ENCODE measurements around the gene LDLRAP1.

The LDLRAP1 gene, protein sequence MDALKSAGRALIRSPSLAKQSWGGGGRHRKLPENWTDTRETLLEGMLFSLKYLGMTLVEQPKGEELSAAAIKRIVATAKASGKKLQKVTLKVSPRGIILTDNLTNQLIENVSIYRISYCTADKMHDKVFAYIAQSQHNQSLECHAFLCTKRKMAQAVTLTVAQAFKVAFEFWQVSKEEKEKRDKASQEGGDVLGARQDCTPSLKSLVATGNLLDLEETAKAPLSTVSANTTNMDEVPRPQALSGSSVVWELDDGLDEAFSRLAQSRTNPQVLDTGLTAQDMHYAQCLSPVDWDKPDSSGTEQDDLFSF

GRCh38 chr1:25543425-25544242 lies at the start of gene LDLRAP1:
Gene LDLRAP1, plus strand, starts transcription at chr1:25543606. Its CDS starts 93 bp downstream, at chr1:25543699.
- DNase-seq (ENCODE audit: extremely low spot score), result peak; percentile 94
- CTCF ChIA-PET, result interaction anchor here (1.3 kb wide), 1 partner anchor 266 kb away, joined by 3 read pairs; no protein-coding TSS in a partner anchor
- POLR2A ChIA-PET, result no interaction called here
- TF ChIP-seq, protein P1, sequence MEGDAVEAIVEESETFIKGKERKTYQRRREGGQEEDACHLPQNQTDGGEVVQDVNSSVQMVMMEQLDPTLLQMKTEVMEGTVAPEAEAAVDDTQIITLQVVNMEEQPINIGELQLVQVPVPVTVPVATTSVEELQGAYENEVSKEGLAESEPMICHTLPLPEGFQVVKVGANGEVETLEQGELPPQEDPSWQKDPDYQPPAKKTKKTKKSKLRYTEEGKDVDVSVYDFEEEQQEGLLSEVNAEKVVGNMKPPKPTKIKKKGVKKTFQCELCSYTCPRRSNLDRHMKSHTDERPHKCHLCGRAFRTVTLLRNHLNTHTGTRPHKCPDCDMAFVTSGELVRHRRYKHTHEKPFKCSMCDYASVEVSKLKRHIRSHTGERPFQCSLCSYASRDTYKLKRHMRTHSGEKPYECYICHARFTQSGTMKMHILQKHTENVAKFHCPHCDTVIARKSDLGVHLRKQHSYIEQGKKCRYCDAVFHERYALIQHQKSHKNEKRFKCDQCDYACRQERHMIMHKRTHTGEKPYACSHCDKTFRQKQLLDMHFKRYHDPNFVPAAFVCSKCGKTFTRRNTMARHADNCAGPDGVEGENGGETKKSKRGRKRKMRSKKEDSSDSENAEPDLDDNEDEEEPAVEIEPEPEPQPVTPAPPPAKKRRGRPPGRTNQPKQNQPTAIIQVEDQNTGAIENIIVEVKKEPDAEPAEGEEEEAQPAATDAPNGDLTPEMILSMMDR (IDR thresholded peaks at IDR 0.05; ENCODE audit: control extremely low read depth, extremely low read depth, low read depth, missing control alignments), result no peak

- TF ChIP-seq, protein P1 (IDR thresholded peaks at IDR 0.05; ENCODE audit: control extremely low read depth, extremely low read depth, low read depth, missing control alignments), result no peak
- ChIA-PET CTCF (interaction anchor here (1.2 kb wide), 1 partner anchor 13 kb away, joined by 5 read pairs; no protein-coding TSS in a partner anchor), POLR2A (no interaction called here)
- no peak for DNase-seq (ENCODE audit: extremely low spot score)
These were observed 48.5 kb upstream of the LDLRAP1 start for GRCh38 chr1:25494952-25495351.

GRCh38 chr1:25500694-25501093 lies 42.7 kb upstream of the LDLRAP1 start:
- POLR2A ChIA-PET, result no interaction called here
- TF ChIP-seq, protein P1 (IDR thresholded peaks at IDR 0.05; ENCODE audit: control extremely low read depth, extremely low read depth, low read depth, missing control alignments), result no peak
- CTCF ChIA-PET, result interaction anchor here (5.6 kb wide), 1 partner anchor 19 kb away, joined by 32 read pairs; no protein-coding TSS in a partner anchor
- DNase-seq (ENCODE audit: extremely low spot score), result no peak

DNA sequence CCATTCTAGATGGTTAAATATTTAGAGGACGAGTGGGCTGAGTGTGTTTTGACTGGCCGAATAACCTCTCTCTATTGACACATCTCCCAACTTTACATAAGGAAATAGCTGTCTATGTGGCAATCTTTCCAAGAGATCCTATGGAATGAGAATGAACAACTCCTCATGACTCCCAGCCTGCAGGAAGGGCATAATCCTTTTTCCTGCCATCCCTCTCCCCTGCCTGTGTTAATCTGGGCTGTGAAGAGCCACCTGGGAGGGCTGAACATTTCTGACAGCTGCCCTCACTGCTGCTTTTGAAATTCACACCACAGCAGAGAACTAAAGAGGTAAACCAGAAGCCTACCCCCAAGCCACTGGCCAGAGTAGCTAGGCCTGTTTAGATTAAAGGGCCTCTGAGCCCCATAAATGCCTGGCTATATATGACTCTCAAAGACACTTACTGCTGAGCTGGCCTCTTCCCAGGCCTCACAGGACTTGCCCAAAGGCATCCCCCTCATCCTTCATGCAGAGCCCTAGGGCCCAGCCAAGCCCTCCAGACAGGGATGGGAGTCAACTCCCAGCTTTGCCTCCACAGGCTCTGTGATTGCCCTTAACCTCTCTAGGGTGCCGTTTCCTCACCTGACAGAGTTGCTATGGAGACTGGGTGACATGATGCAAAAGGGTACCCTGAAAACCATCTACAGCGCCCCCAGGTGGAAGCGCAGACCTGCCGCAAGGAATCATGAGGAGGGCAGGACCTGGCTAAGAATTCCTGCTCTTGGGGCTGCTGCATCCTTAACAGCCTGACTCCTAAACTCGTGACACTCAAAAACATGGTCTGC lies 42.0 kb upstream of the LDLRAP1 start:
- DNase-seq (ENCODE audit: extremely low spot score), result no peak
- TF ChIP-seq, protein P1 (IDR thresholded peaks at IDR 0.05; ENCODE audit: control extremely low read depth, extremely low read depth, low read depth, missing control alignments), result no peak
- ChIA-PET CTCF (interaction anchor here (1.3 to 5.6 kb wide), 3 partner anchors 15 to 309 kb away, joined by 4 to 32 read pairs (median 5); no protein-coding TSS in a partner anchor), POLR2A (interaction anchor here (0.6 kb wide), 1 partner anchor 266 kb away, joined by 10 read pairs; no protein-coding TSS in a partner anchor)

DNA sequence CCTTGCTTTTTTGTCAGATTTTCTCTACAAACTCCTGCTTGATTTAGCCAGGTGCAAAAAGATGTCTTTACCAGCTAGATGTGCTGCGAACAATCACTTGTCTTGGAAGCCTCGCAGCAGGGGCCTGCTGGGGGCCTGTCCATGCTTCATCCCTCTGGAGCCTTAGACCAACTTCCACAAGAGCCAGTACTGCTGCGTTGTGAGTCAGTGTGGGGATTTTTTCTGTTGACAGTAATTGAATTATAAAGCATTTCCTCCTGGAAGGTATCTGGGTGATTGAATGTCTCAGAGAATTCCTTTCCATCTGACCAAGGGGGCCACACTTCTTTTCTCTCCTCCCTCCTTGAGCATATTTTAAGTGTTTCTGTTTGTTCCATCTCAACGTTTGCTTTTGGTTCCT lies 40.4 kb upstream of the LDLRAP1 start:
- TF ChIP-seq, protein P1 (IDR thresholded peaks at IDR 0.05; ENCODE audit: control extremely low read depth, extremely low read depth, low read depth, missing control alignments), result no peak
- DNase-seq (ENCODE audit: extremely low spot score), result no peak
- CTCF ChIA-PET, result interaction anchor here (5.6 kb wide), 1 partner anchor 17 kb away, joined by 32 read pairs; no protein-coding TSS in a partner anchor
- POLR2A ChIA-PET, result no interaction called here
